GM15510 (cell line): ENCODE measurements around the gene DOCK1.

Source experiments
- POLR2A ChIP-seq: IDR thresholded peaks from 3 replicates; pipeline ENCODE4 v1.6.1; 2011; ENCODE audit warnings: borderline replicate concordance; ENCODE audit not compliant: insufficient read length; ENCODE audit errors: extremely low read depth

DOCK1 gene

GRCh38 chr10:127353544-127353943 is 448.3 kb downstream of the DOCK1 start:
- TF ChIP-seq POLR2A: no peak

DNA sequence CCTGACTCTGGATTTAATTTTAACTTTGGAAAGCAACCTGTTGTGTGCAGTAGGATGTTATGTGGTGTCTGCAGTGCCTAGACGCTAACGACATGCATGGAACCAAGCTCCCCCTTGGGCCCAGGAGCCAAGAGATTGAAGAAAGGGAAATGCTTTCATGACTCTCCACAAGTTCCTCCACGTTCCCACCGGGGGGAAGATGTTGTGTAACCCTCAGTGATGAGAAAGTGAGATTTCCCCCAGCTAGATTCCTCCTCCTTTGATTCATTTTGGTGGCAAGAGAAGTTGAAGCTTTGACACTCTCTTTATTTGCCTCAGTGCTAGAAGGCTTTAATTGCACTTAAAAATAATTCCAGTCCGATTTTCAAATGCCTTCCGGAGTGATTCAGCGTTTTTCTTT is 449.0 kb downstream of the DOCK1 start:
- TF ChIP-seq POLR2A: no peak

GRCh38 chr10:127354992-127355391 is 449.8 kb downstream of the DOCK1 start:
- TF ChIP-seq POLR2A: no peak

DNA sequence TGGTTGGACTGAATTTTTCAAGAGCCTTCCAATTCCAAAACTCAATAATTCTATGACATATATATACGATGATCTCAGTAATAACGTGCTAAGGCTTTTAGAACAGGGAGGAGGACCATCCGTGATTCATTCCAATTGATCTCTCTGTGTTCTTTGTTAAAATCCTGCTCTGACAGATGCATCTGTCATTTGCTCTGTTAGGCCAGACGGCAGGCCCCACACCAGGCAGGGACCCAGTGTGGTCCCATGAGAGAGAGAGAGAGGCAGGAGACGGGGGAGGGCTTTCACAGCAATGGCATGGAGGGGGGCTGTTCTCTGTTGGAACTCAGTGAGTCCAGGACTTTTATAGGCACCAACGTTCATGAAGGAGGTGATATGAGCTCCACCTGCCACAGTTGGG is 451.1 kb downstream of the DOCK1 start:
- TF ChIP-seq POLR2A: no peak

- TF ChIP-seq POLR2A: no peak
These were observed 452.0 kb downstream of the DOCK1 start for GRCh38 chr10:127357265-127357664.

DNA sequence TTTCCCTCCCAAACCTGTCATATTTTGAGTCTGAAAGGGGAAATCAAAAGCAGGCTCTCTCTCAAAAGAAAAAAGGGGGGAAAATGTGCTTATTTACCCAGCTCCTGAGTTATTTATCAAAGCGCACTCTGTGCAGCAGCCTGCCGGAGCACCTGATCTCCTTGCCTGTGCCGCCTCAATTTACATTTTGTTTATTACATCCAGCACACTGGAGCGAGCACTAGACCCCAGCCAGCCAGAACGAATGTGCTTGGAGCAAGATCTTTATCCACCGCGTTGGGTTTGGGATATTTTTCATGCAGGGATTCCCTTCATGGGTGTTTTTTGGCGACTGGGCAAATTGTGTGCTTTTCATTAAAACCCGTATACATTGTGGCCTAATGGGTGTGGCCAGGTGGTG is 453.1 kb downstream of the DOCK1 start:
- TF ChIP-seq POLR2A: no peak

- TF ChIP-seq POLR2A: no peak
These were observed 458.8 kb downstream of the DOCK1 start for GRCh38 chr10:127364034-127364433.

DNA sequence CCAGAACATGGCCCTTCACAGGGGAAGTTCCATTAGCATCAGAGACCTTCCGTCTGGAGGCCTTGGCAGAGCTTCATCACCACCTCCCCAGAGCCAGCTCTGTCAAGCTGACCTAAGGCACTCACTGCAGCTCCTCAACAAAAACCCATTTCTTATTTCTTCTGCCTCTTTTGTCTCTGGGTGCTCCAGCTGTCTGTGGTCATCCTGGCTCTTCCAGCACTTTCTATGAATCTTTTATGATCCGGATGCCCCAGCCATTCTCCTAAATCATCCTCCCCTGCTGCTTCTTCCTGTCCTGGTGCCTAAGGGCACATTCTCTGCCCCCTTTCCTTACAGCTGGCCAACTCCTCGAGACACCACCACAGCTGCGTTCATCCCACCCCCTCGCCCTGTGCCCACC is 462.9 kb downstream of the DOCK1 start:
- no peak for TF ChIP-seq POLR2A

DNA sequence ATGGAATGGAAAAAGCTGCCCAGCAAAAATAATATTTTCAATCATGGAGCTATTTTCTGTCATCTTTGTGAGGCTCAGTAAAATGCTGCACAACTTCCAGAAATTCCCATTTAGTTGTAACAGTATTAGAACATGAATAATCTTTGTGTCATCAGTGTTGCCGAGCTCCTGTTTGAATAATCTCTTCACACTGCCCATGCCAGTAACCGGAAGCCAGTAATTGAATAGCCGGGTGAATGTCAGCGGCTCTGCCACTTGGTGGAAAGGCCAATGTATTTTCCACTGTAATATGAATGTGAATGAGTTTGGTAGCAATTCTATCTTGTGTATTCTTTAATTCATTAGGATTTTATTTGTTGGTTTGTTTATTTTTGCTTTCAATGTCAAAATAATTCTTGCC is 463.7 kb downstream of the DOCK1 start:
- no peak for TF ChIP-seq POLR2A

- TF ChIP-seq POLR2A: no peak
These were observed 465.4 kb downstream of the DOCK1 start for GRCh38 chr10:127370601-127371000.

- no peak for TF ChIP-seq POLR2A
These were observed 467.1 kb downstream of the DOCK1 start for GRCh38 chr10:127372361-127372760.

DNA sequence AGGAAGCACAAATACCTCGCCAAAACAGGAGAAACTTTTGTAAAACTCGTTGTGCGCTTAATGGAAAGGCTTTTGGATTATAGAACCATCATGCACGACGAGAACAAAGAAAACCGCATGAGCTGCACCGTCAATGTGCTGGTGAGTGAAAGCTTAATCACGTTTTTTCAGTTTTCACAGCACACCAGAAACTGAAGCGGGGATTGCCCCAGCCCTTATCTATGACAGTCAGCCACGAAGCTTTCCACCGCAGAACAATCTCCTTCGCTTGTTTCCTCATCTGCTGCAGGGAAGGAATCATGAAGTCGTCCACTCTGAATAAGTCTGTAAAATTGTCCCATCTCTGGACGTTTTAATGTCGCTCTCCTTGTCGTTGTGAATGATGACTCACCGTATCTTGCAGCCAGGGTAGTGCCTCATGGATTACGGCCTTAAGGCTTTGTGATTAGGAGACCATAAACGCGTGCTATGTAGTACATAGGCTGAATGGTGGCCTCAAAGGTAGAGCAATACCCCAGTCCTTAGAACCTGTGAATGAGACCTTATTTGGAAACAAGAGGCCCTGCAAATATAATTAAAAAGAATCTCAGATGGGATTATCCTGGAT is 468.9 kb downstream of the DOCK1 start:
- TF ChIP-seq POLR2A: no peak

DNA sequence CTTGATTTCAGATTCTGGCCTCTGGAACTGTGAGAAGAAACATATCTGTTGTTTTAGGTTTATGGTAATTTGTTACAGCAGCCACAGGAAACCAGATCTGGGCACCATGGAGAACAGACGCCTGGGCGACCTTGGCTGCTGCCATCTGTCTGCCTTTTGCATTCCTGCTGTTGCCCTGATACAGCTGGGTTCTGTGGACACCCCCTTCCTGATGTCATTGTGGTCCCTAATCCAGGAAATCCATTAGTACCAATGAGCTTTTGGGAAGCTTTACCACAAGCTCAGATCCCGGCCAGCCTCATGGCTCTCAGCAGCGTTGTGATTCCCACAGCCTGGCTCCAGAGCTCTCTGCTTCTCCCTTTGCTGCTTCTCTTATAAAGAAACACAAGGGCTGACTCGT is 469.7 kb downstream of the DOCK1 start:
- no peak for TF ChIP-seq POLR2A

GRCh38 chr10:127375461-127375860 is 470.2 kb downstream of the DOCK1 start:
- TF ChIP-seq POLR2A: no peak

GRCh38 chr10:127376071-127376470 is 470.8 kb downstream of the DOCK1 start:
- TF ChIP-seq POLR2A: no peak

- no peak for TF ChIP-seq POLR2A
These were observed 473.4 kb downstream of the DOCK1 start for GRCh38 chr10:127378628-127379027.

GRCh38 chr10:127384532-127384931 is 479.3 kb downstream of the DOCK1 start:
- no peak for TF ChIP-seq POLR2A
